SK-N-SH treated with all-trans-retinoic acid at 6 μM for 48 hours (cell line): Measurements from ENCODE around the gene TRIL.

Experiments
- ATAC-seq: fragments of 200-7000 bp; cut with Tn5 transposase; 3 replicates; pipeline ENCODE4 v1.9.1; 2020; ENCODE audit warnings: mild to moderate bottlenecking, moderate library complexity
- BACH2 ChIP-seq: fragments of 250-450 bp; sonication (Bioruptor Pico); IDR thresholded peaks from 2 replicates; pipeline ENCODE4 v1.9.0; 2021; ENCODE audit warnings: mild to moderate bottlenecking, borderline replicate concordance
- CREB5 ChIP-seq: fragments of 250-450 bp; sonication (Bioruptor Pico); IDR thresholded peaks from 2 replicates; pipeline ENCODE4 v1.5.1; 2020; ENCODE audit warnings: low read depth, mild to moderate bottlenecking, moderate library complexity
- CSDC2 ChIP-seq: fragments of 250-450 bp; sonication (Bioruptor Pico); IDR thresholded peaks from 2 replicates; pipeline ENCODE4 v1.5.0; 2020; ENCODE audit warnings: mild to moderate bottlenecking, moderate library complexity
- CSRNP3 ChIP-seq: fragments of 250-450 bp; sonication (Bioruptor Pico); IDR thresholded peaks from 2 replicates; pipeline ENCODE4 v1.5.1; 2021; ENCODE audit warnings: mild to moderate bottlenecking, moderate library complexity
- ISL1 ChIP-seq: fragments of 250-450 bp; sonication (Bioruptor Pico); IDR thresholded peaks from 2 replicates; pipeline ENCODE4 v2.1.2; 2022; ENCODE audit warnings: mild to moderate bottlenecking, moderate library complexity
- PATZ1 ChIP-seq: fragments of 250-450 bp; sonication (Bioruptor Pico); IDR thresholded peaks from 2 replicates; pipeline ENCODE4 v1.8.0; 2020; ENCODE audit warnings: mild to moderate bottlenecking, moderate library complexity, borderline replicate concordance
- POU6F1 ChIP-seq: fragments of 250-450 bp; sonication (Bioruptor Pico); IDR thresholded peaks from 2 replicates; pipeline ENCODE4 v1.8.0; 2021; ENCODE audit warnings: low read depth, mild to moderate bottlenecking, moderate library complexity, borderline replicate concordance
- PPARA ChIP-seq: fragments of 250-450 bp; sonication (Bioruptor Pico); IDR thresholded peaks from 2 replicates; pipeline ENCODE4 v1.5.0; 2020; ENCODE audit warnings: mild to moderate bottlenecking, borderline replicate concordance
- RARB ChIP-seq: fragments of 250-450 bp; sonication (Bioruptor Pico); IDR thresholded peaks from 2 replicates; pipeline ENCODE4 v1.8.0; 2021; ENCODE audit warnings: mild to moderate bottlenecking, moderate library complexity
- SNAI2 ChIP-seq: fragments of 250-450 bp; sonication (Bioruptor Pico); IDR thresholded peaks from 2 replicates; pipeline ENCODE4 v1.5.0; 2020; ENCODE audit warnings: mild to moderate bottlenecking, moderate library complexity
- TCF4 ChIP-seq: fragments of 250-450 bp; sonication (Bioruptor Pico); IDR thresholded peaks from 2 replicates; pipeline ENCODE4 v1.8.0; 2021; ENCODE audit warnings: mild to moderate bottlenecking, moderate library complexity, borderline replicate concordance
- TOX ChIP-seq: fragments of 250-450 bp; sonication (Bioruptor Pico); IDR thresholded peaks from 2 replicates; pipeline ENCODE4 v1.8.0; 2021; ENCODE audit warnings: mild to moderate bottlenecking, moderate library complexity, borderline replicate concordance
- TSHZ2 ChIP-seq: fragments of 250-450 bp; sonication (Bioruptor Pico); IDR thresholded peaks from 2 replicates; pipeline ENCODE4 v1.5.0; 2020; ENCODE audit warnings: mild to moderate bottlenecking, moderate library complexity
- ZC3H10 ChIP-seq: fragments of 250-450 bp; sonication (Bioruptor Pico); IDR thresholded peaks from 2 replicates; pipeline ENCODE4 v1.5.1; 2021; ENCODE audit warnings: mild to moderate bottlenecking, moderate library complexity
- ZFP3 ChIP-seq: fragments of 250-450 bp; sonication (Bioruptor Pico); IDR thresholded peaks from 2 replicates; pipeline ENCODE4 v1.5.0; 2020; ENCODE audit warnings: mild to moderate bottlenecking, moderate library complexity
- ZFP30 ChIP-seq: fragments of 450-650 bp; formaldehyde crosslinking; IDR thresholded peaks from 2 replicates; pipeline ENCODE4 v1.5.0; 2022; ENCODE audit warnings: mild to moderate bottlenecking, moderate library complexity
- ZNF8 ChIP-seq: fragments of 450-650 bp; formaldehyde crosslinking; IDR thresholded peaks from 2 replicates; pipeline ENCODE4 v1.5.0; 2020; ENCODE audit warnings: mild to moderate bottlenecking, moderate library complexity

TRIL gene

GRCh38 chr7:28903730-28904577, 54.2 kb downstream of the TRIL start:
- TF ChIP-seq PATZ1: no peak
- TF ChIP-seq TSHZ2 (CRISPR knock-in tag): no peak
- no peak for TF ChIP-seq BACH2
- TF ChIP-seq TOX (CRISPR knock-in tag): no peak
- no peak for TF ChIP-seq ZFP3 (CRISPR knock-in tag)
- no peak for TF ChIP-seq ISL1 (CRISPR knock-in tag)
- no peak for TF ChIP-seq POU6F1
- no peak for TF ChIP-seq SNAI2 (CRISPR knock-in tag)
- TF ChIP-seq ZFP30 (CRISPR knock-in tag): no peak
- no peak for TF ChIP-seq TCF4 (CRISPR knock-in tag)
- TF ChIP-seq CREB5 (CRISPR knock-in tag): no peak
- TF ChIP-seq RARB: no peak
- TF ChIP-seq ZNF8 (CRISPR knock-in tag): no peak
- TF ChIP-seq ZC3H10 (CRISPR knock-in tag): no peak
- no peak for TF ChIP-seq CSRNP3 (CRISPR knock-in tag)
- TF ChIP-seq CSDC2 (CRISPR knock-in tag): no peak
- no peak for TF ChIP-seq PPARA (CRISPR knock-in tag)
- no peak for ATAC-seq
